GM19452 (cell line): ENCODE results near the gene GLB1L2.

Experiments used
- ATAC-seq: cut with Tn5 transposase; IDR thresholded peaks from one replicate; pipeline ENCODE4 v1.9.1; 2021; ENCODE audit not compliant: unreplicated experiment

Gene GLB1L2

DNA sequence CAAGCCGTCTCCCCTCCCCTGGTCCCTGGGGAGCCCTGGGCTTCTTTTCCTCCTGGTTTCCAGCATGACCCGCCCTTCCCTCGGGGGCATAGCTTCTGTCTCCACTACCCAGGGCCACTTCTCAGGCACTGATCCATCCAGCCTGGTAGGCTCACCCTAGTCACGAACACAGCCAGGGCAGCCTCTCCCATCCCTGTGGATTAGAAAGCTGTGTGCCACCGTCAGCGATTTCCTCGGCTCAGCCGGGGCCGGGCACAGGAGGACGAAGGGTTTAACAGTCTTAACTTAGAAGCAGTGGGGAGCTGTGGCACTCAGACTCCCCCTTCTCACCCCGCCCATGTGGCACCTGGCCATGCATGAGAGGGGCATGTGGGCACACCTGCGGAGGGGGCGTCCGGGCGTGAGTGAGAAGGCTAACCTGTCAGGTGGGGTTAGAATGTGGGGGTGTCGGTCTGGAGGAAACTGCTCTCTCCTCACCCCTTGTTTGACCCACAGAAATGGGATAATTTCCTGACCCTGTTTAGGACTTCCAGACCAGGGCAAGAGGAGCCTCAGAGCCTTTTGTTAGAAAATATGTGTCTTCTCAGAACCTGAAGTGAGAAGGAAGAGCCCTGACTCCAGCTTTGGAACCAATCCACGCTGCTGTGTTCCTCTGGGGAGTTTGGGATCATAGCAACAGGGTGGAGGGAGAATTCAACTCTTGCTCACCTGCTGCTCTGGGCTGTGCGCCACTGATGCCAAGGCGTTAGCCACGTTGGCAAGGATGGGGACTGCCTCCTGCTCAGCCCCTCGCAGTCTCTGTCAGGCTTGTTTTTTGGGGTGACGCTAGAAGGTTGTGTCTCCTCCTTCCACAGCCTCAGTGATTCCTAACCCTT lies 14.6 kb downstream of the GLB1L2 start:
- ATAC-seq, result no peak

- no peak for ATAC-seq
These were observed 15.2 kb downstream of the GLB1L2 start for GRCh38 chr11:134346976-134347350.

DNA sequence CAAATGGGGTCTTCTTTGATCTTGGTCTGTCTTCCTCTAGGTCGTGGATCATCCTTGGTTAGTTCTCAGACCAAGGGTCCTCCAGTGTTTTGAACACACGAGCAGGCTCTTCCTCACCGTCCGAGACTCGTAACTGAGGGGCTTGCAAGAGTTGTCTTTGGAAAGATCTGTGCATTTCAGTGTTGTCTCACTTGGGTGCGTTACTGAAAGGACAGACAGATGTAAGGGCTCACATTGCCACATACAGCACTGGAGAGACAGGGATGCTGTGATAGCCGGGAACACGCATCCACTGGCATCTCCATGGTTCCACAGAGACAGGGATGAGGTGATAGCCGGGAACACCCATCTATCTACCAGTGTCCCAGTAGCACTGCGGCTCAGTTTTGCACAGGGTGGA lies 15.7 kb downstream of the GLB1L2 start:
- no peak for ATAC-seq

- no peak for ATAC-seq
These were observed 17.5 kb downstream of the GLB1L2 start for GRCh38 chr11:134349109-134349801.

DNA sequence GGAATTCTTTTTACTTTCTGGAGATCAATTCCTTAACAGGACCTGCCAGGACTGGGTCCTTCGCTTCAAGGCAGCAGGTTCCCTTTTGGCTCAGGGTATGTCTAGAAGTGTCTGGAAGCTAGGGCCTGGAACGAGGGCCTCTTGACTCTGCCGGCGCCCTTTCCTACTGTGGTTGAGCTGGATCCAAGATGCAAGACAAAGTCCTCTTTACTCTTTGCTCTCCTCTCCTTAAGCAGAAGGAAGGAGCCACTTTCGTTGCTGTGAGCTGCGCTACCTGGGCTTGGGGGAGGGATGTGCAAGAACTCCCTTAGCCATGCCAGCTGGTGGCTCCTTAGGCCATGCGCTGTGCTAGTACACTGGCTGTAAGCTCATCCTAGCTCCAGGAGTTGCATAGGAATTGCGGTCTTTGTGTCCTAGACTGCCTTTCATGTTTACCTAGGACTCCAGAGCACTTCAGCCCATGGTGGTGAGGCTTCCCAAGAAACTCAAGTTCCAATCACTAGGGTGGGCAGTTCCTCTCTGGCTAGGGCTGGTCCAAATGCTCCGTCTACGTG lies 18.1 kb downstream of the GLB1L2 start:
- peak; percentile 11 for ATAC-seq

GRCh38 chr11:134350381-134350780 lies 18.6 kb downstream of the GLB1L2 start:
- ATAC-seq, result peak; percentile 63

DNA sequence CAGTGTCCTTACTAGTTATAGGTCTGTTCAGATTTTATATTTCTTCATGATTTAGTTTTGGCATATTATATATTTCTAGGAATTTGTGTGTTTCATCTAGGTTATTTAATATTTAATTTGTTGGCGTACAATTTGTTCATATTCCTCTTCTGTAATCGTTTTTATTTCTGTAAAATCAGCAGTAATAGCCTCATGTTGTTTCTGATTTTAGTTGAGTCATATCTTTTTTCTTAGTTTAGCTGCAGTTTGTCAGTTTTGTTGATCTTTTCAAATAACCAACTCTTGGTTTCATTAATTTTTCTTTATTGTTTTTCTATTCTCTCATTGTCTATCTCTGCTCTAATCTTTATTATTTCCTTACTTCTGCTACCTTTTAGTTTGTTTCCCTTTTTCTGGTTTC lies 20.3 kb downstream of the GLB1L2 start:
- no peak for ATAC-seq

DNA sequence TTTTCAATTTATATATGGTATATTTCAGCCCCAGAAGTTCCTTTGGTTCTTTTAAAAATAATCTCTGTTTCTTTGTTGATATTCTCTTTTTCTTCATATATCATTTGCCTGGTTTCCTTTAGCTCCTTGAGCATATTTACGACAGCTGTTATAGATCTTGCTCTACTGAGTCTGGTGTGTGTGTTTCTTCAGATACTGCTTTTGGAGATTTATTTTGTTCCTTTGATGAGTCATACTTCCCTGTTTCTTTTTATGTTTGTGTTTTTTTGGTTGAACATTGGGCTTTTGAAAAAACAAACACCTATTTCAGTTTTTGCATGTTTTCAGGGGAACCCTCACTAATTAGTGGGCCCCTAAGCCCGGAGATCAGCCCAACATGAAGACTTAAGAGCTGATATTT lies 23.3 kb downstream of the GLB1L2 start:
- ATAC-seq, result no peak

DNA sequence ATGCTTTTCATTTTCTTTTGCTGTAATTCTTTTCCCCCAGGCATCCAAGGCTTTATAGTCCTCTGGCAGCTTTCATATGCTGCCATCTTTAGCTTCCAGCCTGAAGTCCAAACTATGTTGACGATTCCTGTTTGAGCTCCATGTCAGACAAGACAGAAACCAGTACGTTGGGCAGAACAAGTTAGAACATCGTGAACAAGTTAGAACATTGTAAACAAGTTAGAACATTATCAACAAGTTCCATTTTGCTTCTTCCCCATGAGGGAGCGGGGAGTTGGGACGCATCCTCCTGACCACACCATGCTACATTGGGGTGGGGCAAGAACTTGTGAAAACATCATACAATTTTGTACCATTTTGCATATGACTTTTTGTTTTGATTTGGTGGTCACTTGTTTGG lies 23.9 kb downstream of the GLB1L2 start:
- ATAC-seq, result no peak

DNA sequence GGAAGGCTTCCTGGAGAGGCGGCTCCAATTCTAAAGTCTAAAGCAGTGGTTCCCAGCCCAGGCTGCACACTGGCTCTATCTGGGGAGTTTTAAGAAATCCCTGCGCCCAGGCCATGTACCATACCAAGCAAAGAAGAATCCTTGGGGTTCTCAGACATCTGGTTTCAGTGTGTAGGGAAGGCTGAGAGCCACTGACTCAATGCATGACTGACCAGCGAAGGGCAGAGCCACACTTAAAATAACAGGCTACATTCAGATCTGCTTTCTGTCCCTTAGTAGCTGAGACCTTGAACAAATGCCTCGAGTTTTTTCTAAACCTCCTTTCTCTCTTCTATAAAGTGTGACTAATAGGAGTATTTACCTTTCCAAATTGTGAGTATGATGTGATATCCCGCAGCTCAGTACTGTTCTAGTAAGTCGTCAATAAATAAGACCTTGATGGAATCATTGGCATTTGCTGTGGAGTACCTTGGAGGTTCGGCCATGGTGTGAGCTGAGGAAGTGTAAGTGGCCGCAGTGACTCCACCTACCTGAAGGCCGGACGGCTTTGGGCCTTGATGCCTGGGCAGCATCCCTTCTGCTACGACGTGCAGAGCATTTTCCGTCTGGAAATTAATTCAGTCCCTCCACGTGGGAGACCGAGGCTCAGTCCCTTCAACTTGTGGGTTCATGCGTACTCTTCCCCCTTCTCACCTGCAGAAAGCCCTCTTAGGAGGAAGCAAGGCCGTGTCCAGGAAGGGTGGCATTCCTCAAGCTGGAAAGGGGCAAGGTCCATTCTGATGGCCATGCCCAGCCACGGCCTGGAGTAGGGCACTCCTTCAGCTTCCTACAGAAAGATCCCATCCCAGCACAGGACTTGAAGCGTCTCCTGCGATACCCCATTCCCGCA lies 25.1 kb downstream of the GLB1L2 start:
- ATAC-seq, result no peak

DNA sequence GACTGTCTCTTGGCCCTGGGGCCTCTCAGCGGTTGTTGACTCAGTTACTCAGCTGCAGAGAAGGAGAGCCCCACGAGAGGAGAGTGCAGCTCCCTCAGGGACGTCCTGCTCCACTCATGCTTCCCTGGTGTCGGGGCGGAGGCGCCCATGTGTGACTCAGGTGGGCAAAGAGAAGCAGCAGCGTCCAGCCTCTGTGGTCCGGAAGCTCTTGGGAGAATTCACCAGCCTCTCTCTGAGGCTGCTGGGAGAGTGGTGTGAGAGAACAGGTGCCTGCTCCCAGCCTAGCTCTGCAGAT lies 25.7 kb downstream of the GLB1L2 start:
- no peak for ATAC-seq

DNA sequence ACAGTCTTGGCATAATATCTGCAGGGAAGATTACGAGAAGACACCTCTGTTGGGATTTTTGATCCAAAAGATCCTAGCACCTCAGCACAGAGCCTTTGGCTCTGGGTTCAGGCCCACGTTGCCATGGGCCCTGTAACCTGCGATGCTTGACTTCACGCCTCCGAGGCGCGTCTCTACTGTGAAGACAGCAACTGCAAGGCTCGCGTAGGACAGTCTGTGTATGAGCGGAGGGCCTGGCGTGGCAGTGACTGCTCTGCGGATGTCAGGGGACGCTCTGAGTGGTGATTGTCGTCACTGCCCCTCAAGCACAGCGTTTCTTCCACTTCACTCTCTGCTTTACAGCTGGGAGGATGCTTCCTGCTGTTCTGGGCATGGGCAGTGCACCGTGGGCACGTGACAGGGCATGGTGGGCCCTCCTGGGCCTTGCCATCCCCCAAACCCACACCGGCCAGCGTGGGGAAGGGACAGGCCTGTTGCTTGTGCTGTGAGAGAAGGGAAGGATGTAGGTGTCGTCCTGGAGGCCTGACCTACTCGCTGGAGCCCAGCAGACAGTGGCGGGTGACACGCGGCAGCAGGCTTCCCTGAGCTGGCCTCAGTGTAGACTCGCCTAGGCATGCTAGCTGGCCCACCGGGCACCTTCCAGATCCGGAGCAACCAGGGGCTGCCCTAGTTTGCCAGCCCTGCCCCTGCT lies 26.5 kb downstream of the GLB1L2 start:
- no peak for ATAC-seq

GRCh38 chr11:134358856-134359490 lies 27.2 kb downstream of the GLB1L2 start:
- ATAC-seq, result no peak

- no peak for ATAC-seq
These were observed 27.9 kb downstream of the GLB1L2 start for GRCh38 chr11:134359646-134360045.

DNA sequence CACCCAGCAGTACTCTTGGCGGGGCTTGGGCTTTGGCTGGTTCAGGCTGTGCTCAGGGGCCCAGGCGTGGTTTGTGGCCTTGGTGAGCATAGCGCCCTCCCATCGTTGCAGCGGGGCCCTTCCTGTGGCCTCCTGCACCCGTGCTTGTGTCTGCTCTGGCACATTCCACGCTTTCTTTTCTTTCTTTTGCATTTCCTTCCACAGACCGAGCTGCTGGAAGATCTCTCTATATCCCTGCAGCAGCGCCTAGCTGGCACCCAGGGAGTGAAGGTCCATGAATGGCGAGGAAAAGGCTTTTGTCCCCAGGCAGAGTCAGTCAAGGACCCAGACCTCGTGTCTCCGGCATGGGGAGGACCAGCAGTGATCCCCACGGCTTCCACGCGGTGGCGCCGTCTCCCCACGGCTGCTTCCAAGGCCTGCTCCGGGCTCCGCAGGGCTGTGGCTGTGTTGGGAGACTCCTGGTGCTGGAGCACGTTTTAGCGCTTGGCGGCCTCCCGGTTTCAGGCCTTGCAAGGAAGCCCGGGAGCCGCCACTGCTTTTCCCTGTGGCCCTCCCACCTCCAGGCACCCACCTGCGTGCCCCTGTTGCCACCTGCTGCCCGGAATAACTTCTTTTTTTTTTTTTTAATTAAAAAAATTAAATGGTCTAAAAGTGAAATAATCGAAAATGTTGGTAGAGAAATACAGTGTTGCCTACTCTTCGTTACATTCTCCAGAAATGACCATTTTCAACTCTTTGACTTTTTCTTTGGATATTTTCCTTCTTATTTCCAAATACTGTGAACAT lies 28.5 kb downstream of the GLB1L2 start:
- peak; percentile 91 for ATAC-seq

DNA sequence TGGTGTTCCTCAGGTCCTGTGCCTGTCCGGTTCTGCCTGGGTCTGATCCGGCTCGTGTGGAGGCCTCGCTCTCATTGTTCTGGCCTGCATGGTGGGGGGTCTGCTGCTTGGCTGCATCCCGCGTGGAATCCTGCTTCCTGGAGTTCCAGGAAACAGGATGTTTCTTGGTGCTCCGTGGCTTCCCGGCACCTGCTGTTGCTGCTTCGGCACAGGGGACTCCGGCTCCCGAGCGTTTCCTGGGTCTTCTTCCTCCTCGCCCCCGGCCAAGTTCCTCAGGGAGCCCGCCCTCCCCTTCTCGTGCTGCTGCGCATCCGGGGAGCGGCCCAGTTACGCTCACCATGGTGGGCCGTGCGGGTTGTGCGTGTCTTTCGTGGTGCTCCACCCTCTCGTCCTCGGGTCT lies 29.9 kb downstream of the GLB1L2 start:
- ATAC-seq, result no peak

GRCh38 chr11:134362192-134362901 lies 30.6 kb downstream of the GLB1L2 start:
- ATAC-seq, result no peak

GRCh38 chr11:134363161-134363560 lies 31.4 kb downstream of the GLB1L2 start:
- no peak for ATAC-seq

DNA sequence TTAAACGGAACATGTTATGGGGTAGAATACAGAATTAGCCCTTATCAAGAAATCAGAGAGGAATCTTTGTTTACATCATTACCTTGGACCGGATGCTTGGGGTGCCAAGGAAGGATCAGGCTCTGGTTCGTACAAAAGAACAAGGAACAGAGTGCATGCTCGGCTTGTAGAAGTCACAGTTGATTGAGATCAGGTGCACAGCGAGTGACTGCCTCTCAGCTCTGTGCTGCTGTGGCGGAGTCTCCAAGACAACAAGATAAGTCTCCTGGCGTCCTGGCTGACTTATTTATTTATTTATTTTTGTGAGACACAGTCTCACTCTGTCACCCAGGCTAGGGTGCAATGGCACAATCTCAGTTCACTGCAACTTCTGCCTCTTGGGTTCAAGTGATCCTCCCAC lies 31.8 kb downstream of the GLB1L2 start:
- no peak for ATAC-seq
